ENCODE results near the gene CEMIP.
"Not testable (repeated sequence)": the region's sequence is repeated elsewhere in the genome, so short reads cannot be mapped to it uniquely, and the experiment has no call there.

Gene CEMIP

GRCh38 chr15:80953953-80954778, 175.0 kb downstream of the CEMIP start:
- no peak for DNase-seq (ENCODE audit: low read depth)

DNA sequence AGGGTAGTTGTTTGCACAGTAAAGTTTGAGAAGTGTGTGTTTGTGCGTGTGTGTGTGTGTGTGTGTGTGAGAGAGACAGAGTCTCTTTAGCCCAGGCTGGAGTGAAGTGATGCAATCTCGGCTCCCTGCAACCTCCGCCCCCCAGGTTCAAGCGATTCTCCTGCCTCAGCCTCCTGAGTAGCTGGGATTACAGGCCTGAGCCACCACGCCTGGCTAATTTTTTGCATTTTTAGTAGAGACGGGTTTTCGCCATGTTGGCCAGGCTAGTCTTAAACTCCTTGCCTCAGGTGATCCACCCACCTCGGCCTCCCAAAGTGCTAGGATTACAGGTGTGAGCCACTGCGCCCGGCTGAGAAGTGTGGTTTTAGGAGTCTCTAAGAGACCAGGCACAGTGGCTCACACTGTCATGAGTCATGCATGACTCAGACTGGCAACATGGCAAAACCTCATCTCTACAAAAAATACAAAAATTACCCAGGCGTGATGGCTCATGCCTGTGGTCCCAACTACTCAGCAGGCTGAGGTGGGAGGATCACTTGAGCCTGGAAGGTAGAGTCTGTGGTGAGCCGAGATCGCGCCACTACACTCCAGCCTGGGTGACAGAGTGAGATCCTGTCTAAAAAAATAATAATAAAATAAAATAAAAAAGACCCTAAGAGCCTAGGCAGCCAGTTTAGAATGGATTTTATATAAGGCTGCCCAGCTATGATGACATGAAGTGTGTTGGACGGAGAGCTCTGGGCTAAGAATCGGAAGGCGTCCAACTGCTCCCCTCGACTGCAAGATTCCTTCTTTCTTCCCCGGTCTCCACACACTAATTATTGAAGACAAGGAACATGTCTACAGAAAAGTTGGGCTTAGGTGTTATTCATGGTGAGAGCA, 176.6 kb downstream of the CEMIP start:
- DNase-seq (ENCODE audit: low read depth) = peak; percentile 75

DNA sequence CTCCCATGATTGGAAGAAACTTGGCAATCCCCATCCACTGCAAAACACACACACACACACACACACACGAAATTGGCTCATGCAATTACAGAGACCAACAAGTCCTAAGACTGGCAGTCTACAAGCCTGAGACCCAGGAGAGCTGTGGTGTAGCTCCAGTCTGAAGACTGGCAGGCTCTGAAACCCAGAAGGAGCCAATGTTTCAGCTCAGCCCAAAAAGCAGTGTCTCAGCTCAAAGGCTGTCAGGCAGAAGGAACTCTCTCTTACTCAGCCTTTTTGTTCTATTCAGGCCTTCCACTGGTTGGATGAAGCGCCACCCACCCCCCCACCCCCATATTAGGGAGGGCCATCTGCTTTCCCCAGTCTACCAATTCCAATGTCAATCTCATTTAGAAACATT, 178.4 kb downstream of the CEMIP start:
- DNase-seq (ENCODE audit: low read depth) = no peak

DNA sequence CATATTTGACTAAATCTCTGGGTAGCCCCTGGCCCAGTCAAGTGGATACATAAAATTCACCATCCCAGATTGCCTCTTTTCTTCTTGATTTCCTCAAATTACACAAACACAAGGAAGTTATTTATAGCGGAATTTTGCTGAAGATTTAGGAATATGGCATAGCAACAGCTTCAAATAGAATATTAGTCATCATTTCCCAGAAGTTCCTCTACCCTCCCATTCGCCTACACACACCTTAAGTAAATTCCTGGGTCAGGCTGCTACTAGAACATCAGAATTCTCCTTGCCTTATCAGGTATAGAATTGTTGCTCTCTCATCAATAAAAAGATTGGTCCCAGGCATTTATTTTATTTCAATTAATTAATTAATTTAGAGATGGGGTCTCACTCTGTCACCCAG, 178.8 kb downstream of the CEMIP start:
- no peak for DNase-seq (ENCODE audit: low read depth)

DNA sequence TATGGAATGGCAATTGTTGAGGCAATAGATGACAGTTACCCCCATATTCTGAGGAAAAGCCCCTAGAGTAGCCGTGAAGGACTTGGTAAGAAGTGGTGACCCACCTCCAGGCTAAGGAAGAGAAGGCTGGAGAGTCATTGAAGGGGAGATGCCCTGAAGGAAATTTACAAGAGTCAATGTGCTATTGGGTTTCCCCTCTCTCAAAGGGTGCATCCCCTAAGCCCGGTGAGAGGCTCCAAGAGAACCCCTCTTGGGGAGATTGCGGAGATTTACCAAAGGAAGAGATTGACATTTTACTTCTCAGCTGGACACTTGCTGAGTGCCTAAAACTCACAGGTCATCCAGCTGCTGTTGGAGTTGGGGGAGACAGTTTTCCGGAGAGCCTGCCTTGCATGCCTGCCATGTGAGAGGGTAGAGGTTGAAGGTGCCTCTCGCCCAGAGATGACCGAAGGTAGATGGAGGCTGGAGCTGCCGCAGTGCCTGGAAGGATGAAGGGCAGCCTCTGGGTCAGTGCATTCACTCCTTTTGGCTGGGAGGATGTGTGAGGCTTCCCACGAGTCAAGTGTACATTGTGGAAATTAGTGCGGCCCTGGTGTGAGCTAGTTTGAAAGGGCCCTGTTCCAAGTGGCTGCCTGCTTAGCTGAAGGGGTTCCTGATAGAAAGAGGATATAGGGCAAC, 179.8 kb downstream of the CEMIP start:
- no peak for DNase-seq (ENCODE audit: low read depth)

GRCh38 chr15:80965454-80965853, 186.3 kb downstream of the CEMIP start:
- not testable (repeated sequence) for DNase-seq (ENCODE audit: low read depth)

GRCh38 chr15:80966431-80967197, 187.4 kb downstream of the CEMIP start:
- DNase-seq (ENCODE audit: low read depth) = no peak

- peak; percentile 62 for DNase-seq (ENCODE audit: low read depth)
Measured at GRCh38 chr15:80967451-80967850, 188.3 kb downstream of the CEMIP start.

GRCh38 chr15:80967991-80968510, 188.9 kb downstream of the CEMIP start:
- DNase-seq (ENCODE audit: low read depth) = no peak

DNA sequence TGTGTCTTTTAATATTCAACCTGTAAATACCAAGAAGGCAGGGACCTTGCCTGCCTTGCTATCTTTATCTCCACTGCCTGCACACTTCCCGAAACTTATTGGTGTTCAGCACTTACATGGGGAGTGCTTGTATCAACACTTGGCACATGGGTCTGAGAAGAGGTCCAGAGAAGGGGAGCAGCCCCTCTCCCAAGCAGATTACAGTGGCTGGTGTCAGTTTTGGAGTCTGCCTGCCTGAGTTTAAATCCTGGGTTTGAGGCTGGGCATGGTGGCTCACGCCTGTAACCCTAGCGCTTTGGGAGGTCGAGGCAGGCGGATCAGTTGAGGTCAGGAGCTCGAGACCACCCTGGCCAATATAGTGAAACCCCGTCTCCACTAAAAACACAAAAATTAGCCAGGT, 190.1 kb downstream of the CEMIP start:
- DNase-seq (ENCODE audit: low read depth) = no peak

DNA sequence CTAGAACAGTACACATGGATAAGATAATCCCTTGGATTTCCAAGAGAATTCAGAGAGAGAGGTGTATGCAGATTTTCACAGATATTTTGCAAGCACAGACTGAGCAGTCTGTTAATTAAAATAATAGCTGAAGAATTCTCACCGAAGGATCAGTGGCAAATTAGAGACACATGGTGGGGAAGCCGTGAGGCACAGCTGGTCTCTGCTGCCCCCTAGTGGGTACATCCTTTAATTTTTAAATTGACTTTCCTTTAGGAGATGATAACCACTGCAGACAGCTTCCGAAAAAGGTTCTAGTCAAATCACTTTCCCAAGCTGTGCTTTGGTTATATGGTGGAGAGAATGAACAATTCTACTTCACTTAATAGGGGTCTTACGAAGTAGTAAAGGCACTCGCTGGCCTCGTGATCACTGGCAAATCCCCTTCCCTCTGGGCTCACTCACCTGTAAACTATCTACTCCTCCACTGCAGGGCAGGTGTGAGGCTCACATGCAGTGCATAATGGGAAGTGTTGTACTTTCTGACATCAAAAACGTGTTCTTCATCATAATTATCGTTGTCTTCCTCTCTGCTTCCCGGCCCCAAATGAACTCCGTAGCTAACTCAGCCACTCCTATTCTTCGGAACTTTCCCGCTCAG, 191.0 kb downstream of the CEMIP start:
- no peak for DNase-seq (ENCODE audit: low read depth)

DNA sequence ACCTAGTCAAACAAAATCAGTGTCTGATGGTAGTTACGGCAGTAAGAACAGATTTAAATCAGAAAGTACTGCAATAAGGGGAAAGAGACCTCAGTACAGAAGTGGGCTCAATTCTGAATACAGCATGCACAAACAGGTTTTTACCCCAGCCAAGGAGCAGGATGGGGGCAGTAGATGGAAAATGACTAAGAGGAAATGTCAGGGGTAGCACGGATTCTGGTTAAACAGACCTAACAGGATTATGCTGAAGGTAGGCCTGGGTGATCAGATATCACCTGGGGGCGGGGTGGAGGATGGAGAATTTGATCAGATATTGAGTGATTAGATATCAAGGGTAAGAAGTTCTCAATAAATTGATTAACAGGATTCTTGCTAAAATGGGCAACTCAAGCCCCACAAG, 191.5 kb downstream of the CEMIP start:
- DNase-seq (ENCODE audit: low read depth) = no peak

GRCh38 chr15:80971143-80971542, 192.0 kb downstream of the CEMIP start:
- no peak for DNase-seq (ENCODE audit: low read depth)

GRCh38 chr15:80972276-80972675, 193.1 kb downstream of the CEMIP start:
- DNase-seq (ENCODE audit: low read depth) = no peak

DNA sequence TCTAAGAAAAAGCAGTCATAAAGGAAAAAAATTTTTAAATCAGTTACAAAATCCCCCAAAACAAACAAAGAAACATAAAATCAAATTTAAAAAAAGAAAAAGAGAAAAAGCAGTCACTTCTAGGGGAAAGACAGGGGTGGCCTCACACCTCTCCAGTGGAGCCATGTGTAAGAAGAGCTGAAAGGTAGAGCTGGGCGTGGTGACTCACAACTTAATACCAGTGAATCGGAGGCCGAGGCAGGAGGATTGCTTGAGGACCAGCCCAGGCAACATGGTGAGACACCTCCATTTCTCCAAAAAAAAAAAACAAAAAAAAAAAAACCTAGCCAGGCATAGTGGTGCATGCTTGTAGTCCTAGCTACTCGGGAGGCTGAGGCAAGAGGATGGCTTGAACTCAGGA, 195.7 kb downstream of the CEMIP start:
- no peak for DNase-seq (ENCODE audit: low read depth)

DNA sequence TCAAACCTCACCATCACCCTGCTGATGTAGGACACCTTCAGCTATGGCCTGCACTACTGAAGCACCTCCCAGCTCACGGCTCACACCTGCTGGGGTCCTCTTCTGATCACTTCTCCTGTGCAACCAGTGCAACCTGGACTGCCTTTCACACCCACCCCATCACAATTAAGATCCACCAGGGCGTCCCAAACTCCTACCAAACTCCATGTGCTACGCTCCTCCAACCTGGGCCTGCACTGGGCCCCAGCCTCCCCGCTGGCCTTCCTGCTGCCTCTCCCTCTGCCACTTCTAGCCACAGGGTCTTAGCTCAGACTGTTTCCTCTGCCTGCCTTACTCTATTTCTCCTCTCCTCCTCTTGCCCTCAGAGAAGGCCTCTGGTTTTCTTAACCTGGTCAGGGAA, 197.7 kb downstream of the CEMIP start:
- no peak for DNase-seq (ENCODE audit: low read depth)

GRCh38 chr15:80977627-80978036, 198.5 kb downstream of the CEMIP start:
- no peak for DNase-seq (ENCODE audit: low read depth)

- DNase-seq (ENCODE audit: low read depth) = no peak
Measured at GRCh38 chr15:80978685-80979329, 199.6 kb downstream of the CEMIP start.

DNA sequence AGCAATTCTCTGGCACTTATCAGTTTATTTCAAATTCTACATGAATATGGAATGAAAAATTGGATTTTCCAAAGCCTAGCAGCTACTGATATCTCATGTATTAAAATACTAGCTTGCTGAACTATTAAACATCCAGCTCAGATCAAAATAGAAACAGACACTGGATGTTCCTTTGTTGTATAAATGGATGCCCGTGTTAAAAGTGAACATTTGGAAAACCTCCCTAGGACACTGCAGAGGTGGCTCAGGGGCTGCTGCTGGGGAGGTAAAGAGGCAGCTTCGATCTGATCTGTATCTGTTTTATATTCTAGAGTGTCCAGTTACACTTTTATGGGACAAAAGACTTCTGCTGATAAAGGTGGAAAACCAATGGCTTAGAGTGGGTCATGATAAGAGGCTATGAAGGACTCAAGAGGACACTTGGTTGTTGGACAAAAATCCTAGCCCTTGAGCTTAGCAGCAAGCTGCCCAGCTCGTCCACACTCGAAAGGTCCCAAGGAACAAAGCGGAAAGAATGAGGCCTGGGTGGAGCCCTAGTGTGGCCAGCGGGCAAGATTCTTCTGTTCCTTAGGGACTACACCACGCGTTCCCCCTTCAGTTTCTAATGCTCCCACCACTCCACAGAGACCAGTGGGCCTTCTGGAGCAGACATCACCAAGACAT, 200.5 kb downstream of the CEMIP start:
- DNase-seq (ENCODE audit: low read depth) = no peak

- DNase-seq (ENCODE audit: low read depth) = no peak
Measured at GRCh38 chr15:80982205-80982604, 203.0 kb downstream of the CEMIP start.
